GM10248 (cell line): ENCODE results near the gene GINS2.

Experiments used
- CTCF ChIA-PET: fragments of 300-600 bp; sonication (Branson Sonifier 250); formaldehyde crosslinking; extraction: SDS; loops from one replicate; lab custom pipeline; 2021; ENCODE audit warnings: antibody characterized with exemption; lab: Yijun Ruan, JAX
- POLR2A ChIA-PET: fragments of 350-650 bp; sonication (Branson Sonifier 250); formaldehyde crosslinking; extraction: SDS; loops from one replicate; lab custom pipeline; 2020; ENCODE audit warnings: antibody characterized with exemption; lab: Yijun Ruan, JAX
- DNase-seq: peaks from one replicate; pipeline ENCODE4 v3.0.0; 2012; ENCODE audit errors: extremely low spot score
- TF ChIP-seq, protein P1 (sequence below): IDR thresholded peaks from 2 replicates; pipeline ENCODE4 v1.5.1; 2012; ENCODE audit warnings: mild to moderate bottlenecking, low read depth; ENCODE audit errors: extremely low read depth, missing control alignments, control extremely low read depth

Gene GINS2

GRCh38 chr16:85662976-85663830 is 25.6 kb downstream of the GINS2 start:
- no peak for DNase-seq
- CTCF ChIA-PET = no interaction called here
- TF ChIP-seq, protein P1, sequence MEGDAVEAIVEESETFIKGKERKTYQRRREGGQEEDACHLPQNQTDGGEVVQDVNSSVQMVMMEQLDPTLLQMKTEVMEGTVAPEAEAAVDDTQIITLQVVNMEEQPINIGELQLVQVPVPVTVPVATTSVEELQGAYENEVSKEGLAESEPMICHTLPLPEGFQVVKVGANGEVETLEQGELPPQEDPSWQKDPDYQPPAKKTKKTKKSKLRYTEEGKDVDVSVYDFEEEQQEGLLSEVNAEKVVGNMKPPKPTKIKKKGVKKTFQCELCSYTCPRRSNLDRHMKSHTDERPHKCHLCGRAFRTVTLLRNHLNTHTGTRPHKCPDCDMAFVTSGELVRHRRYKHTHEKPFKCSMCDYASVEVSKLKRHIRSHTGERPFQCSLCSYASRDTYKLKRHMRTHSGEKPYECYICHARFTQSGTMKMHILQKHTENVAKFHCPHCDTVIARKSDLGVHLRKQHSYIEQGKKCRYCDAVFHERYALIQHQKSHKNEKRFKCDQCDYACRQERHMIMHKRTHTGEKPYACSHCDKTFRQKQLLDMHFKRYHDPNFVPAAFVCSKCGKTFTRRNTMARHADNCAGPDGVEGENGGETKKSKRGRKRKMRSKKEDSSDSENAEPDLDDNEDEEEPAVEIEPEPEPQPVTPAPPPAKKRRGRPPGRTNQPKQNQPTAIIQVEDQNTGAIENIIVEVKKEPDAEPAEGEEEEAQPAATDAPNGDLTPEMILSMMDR = no peak
- POLR2A ChIA-PET = no interaction called here

- POLR2A ChIA-PET = no interaction called here
- CTCF ChIA-PET = interaction anchor here (0.9 to 1.2 kb wide), 2 partner anchors 13 to 96 kb away, joined by 3 read pairs; no protein-coding TSS in a partner anchor
- no peak for DNase-seq
- TF ChIP-seq, protein P1 = no peak
These were observed 26.3 kb downstream of the GINS2 start for GRCh38 chr16:85662482-85662812.

DNA sequence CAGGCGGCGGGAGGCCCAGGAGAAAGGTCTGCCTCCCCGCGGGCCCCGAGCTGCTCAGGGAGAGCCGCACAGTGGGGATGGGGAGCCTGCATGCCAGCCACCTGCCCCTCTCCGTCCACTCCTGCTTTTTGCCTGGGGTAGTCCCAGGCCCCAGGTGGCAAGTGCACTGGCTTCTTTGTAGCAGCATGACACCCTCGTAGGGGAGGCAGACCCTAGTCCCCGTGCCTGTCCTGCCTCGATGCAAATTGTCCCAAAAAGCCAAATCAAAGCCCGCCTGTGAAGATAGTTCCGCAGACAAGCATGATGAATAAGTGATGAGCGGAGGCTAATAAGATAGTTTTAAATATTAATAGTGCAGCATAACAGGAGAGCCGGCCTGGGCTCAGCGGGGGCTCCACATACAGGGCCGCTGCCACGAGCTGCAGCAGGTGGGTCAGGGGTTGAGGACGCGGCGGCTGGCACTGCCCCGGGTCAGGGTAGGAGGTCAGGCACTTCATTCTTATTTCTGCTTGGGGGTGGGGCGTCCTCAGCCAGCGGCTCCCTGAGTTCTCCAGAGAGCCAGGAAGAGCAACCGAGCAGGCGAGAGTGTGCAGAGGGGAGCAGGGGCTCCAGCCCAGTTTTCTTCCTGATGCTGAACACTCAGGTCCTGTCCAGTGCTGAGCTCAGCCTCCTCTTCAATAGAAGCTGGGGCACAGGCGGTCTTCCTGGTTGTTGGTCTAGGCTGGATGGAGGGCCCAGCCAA is 26.8 kb downstream of the GINS2 start:
- DNase-seq = no peak
- TF ChIP-seq, protein P1 = no peak
- ChIA-PET CTCF (interaction anchor here (0.9 to 1.2 kb wide), 4 partner anchors 14 to 97 kb away, joined by 3 read pairs; no protein-coding TSS in a partner anchor), POLR2A (no interaction called here)

- TF ChIP-seq, protein P1 = no peak
- CTCF ChIA-PET = interaction anchor here (0.7 to 4.0 kb wide), 15 partner anchors 12 to 100 kb away, joined by 3 to 33 read pairs (median 3); partner anchors contain the start of gene GSE1
- POLR2A ChIA-PET = no interaction called here
These were observed 27.7 kb downstream of the GINS2 start for GRCh38 chr16:85660843-85661739.

DNA sequence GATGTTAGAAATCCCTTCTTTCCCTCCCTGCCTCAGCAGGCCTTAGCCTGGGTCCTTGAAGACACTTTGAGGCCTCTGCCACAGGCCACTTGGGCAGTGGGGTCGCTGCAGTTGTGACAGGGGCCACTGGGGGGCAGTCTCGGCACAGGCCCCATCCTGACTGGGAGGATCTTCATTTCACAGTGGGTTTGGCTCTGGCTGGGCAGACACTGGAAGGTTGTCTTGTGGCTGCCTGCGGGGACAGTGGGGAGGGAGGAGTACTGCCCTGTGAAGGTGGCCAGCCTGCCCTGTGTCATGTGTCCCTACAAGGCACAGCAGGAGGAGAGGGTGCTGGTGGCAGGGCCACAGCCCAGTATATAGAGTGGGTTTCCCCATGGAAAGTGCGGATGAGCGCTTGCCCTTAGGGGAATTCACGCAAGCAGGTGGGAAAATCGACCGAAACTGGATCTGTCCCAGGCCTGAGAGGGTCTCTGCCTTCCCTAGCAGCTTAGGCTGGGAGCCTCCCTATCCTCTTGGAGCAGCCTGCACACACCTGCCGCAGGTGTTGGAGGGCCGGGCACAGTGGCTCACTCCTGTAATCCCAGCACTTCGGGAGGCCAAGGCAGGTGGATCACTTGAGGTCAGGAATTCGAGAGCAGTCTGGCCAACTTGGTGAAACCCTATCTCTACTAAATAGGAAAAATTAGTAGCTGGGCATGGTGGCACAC is 28.8 kb downstream of the GINS2 start:
- ChIA-PET CTCF (interaction anchor here (0.7 to 4.1 kb wide), 28 partner anchors 10 to 264 kb away, joined by 3 to 33 read pairs (median 4); partner anchors contain the start of genes GINS2 and GSE1), POLR2A (no interaction called here)
- TF ChIP-seq, protein P1 = peak; percentile 94
- peak; percentile 86 for DNase-seq

More at GRCh38 chr16:85660843-85661739, 27.7 kb downstream of the GINS2 start:
- no peak for DNase-seq
